Ectodermal cell (in vitro differentiated cells): ENCODE data around the gene PLCH2.

Experiments used
- H3K27ac ChIP-seq: 2 replicates; pipeline ENCODE4 v1.7.0; 2013; ENCODE audit warnings: mild to moderate bottlenecking, low read depth, low read length; ENCODE audit not compliant: insufficient read depth, poor library complexity, severe bottlenecking
- H3K27me3 ChIP-seq: 2 replicates; pipeline ENCODE4 v1.7.0; 2013; ENCODE audit warnings: mild to moderate bottlenecking, low read length; ENCODE audit not compliant: insufficient read depth, control insufficient read depth, poor library complexity, severe bottlenecking
- H3K36me3 ChIP-seq: one replicate; pipeline ENCODE4 v1.7.0; 2013; ENCODE audit warnings: low read length; ENCODE audit not compliant: control insufficient read depth, insufficient read depth
- H3K4me1 ChIP-seq: one replicate; pipeline ENCODE4 v1.7.0; 2013; ENCODE audit warnings: low read length; ENCODE audit not compliant: control insufficient read depth, insufficient read depth
- H3K4me3 ChIP-seq: 2 replicates; pipeline ENCODE4 v1.7.0; 2013; ENCODE audit warnings: low read depth, low read length, control low read depth; ENCODE audit not compliant: insufficient read depth
- H3K9me3 ChIP-seq: 2 replicates; pipeline ENCODE4 v1.7.0; 2013; ENCODE audit warnings: mild to moderate bottlenecking, low read length, moderate library complexity; ENCODE audit not compliant: control insufficient read depth
- WGBS, 2 experiments: methylation state at CpG; one replicate each; pipeline ENCODE4 v1.1.7; 2013; ENCODE audit warnings: missing lambda C conversion rate in 2 of 2; 5-methylcytosine and 5-hydroxymethylcytosine counted together

The PLCH2 gene

GRCh38 chr1:2469103-2469940 lies 6.8 kb upstream of the PLCH2 start:
- 82 to 84% methylated on average over 25 of the region's 25 CpGs for WGBS, 2 experiments
- no peak overlapping the region for H3K4me3 ChIP-seq
- no peaks in the 10 kb centered on the region for H3K9me3 ChIP-seq
- no peaks in the 10 kb centered on the region for H3K36me3 ChIP-seq
- peaks cover 4% of the 10 kb centered on the region for H3K27me3 ChIP-seq
- no peak overlapping the region for H3K27ac ChIP-seq
- peaks cover 35% of the 10 kb centered on the region for H3K4me1 ChIP-seq

DNA sequence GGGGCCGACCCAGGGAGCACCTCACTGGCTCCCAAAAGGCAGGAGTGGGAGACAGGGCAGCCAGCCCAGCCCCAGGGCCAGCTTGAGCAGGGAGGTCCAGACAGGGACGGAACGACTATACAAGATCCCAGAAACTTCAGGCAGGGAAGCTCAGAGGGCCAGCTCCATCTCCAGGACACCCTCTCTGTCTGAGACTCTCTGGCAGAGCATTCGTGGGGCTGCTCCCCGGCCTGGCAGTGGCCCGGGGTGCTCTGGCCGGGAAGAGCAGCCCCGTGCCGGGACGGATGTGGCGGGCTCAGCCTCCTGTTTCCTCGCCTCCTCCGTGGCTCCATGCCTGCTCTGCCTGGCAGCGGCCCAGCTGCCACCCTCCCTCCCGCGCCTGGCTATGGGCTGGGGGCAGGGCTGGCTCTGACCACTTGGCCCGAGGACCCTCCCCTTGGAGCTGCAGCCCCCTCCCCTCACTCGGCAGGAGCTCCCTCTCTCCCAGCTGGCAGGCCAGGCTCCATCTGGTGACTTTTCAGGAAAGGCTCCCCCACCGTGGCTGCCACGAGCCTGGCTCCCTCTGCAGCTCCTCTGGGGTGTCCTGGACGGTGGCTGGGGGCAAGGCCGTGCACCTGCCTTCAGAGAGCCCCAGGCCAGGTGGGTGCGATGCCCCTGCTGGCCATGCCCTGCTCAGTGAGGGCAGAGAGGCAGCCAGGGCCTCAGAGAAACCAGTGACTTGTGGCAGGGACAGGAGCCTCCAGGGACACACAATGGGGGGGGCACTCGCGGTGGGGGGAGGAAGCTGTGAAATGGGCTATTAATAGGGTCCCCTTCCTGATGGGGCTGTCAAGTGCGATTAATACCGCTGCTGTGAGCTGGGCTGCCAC lies 5.6 kb upstream of the PLCH2 start:
- Histone ChIP-seq H3K4me3 (no peak overlapping the region), H3K27ac (no peak overlapping the region), H3K36me3 (no peaks in the 10 kb centered on the region), H3K4me1 (peaks cover 47% of the 10 kb centered on the region), H3K9me3 (no peaks in the 10 kb centered on the region), H3K27me3 (peaks cover 4% of the 10 kb centered on the region)
- WGBS, 2 experiments = 77 to 79% methylated on average over 27 of the region's 27 CpGs

GRCh38 chr1:2471159-2471471 lies 5.0 kb upstream of the PLCH2 start:
- WGBS, 2 experiments = 90 to 91% methylated on average over 7 of the region's 7 CpGs
- no peak overlapping the region for H3K27ac ChIP-seq
- H3K4me3 ChIP-seq = no peak overlapping the region
- no peaks in the 10 kb centered on the region for H3K9me3 ChIP-seq
- H3K4me1 ChIP-seq = peaks cover 47% of the 10 kb centered on the region
- H3K27me3 ChIP-seq = peaks cover 4% of the 10 kb centered on the region
- H3K36me3 ChIP-seq = no peaks in the 10 kb centered on the region

GRCh38 chr1:2471587-2472001 lies 4.5 kb upstream of the PLCH2 start:
- H3K4me3 ChIP-seq = no peak overlapping the region
- no peaks in the 10 kb centered on the region for H3K9me3 ChIP-seq
- H3K4me1 ChIP-seq = peaks cover 47% of the 10 kb centered on the region
- 89 to 90% methylated on average over 15 of the region's 15 CpGs for WGBS, 2 experiments
- no peaks in the 10 kb centered on the region for H3K36me3 ChIP-seq
- H3K27me3 ChIP-seq = peaks cover 4% of the 10 kb centered on the region
- no peak overlapping the region for H3K27ac ChIP-seq

DNA sequence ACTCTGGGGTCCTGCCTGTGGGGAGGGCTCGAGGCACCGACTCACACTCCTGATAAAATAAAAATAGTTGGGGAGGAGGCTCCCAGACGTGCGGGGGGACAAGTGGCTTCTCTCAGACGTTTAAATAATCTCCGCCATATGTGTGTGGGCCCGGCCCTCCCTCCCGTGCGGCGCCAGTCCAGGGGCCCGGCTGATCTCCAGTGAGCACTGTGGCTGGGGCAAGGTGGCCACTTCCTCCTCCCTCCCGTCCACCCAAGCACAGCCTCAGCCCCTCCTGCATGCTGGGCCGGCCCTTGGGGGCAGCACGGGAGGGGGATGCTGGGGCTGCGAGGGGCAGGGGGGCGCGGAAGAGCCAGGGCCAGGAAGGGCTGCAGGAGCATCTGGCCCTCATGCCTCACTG lies 4.0 kb upstream of the PLCH2 start:
- Histone ChIP-seq H3K4me1 (peaks cover 47% of the 10 kb centered on the region), H3K27me3 (peaks cover 4% of the 10 kb centered on the region), H3K4me3 (no peak overlapping the region), H3K27ac (no peak overlapping the region), H3K36me3 (no peaks in the 10 kb centered on the region), H3K9me3 (no peaks in the 10 kb centered on the region)
- 87 to 89% methylated on average over 17 of the region's 17 CpGs for WGBS, 2 experiments

DNA sequence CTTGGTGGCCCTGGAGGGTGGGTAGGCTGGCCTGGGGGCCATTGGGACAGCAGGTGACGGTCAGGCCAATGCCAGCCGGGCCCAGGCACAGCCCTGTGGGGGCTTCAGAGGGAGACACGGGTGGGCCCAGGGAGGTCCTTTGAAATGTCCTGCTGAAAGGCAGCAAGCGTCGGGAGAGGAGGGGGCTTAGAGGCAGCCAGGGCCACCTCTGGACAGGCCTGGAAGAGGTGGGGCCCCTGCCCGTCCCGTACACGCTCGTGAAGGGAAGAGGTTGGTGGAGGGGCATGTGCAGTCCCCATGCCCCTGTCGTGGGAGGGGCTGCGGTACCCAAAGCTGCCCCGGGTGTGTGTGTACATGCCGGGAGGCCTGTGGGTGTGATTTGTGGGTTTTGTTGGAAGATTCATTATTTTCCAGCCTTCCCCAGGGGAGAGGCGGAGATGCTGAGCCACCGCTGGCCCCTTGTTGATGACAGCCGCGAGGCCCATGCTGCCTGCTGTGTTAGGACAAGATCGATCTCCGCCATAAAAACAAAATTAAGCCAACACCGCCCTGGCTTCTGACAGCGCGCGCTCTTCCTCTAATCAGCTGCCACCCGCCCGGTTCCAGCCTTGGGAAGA lies 3.4 kb upstream of the PLCH2 start:
- Histone ChIP-seq H3K4me3 (no peak overlapping the region), H3K4me1 (peaks cover 53% of the 10 kb centered on the region), H3K36me3 (no peaks in the 10 kb centered on the region), H3K27ac (no peak overlapping the region), H3K9me3 (no peaks in the 10 kb centered on the region), H3K27me3 (peaks cover under 1% of the 10 kb centered on the region)
- WGBS, 2 experiments = 90 to 92% methylated on average over 25 of the region's 25 CpGs

GRCh38 chr1:2473198-2473597 lies 2.9 kb upstream of the PLCH2 start:
- H3K9me3 ChIP-seq = no peaks in the 10 kb centered on the region
- H3K4me3 ChIP-seq = no peak overlapping the region
- no peak overlapping the region for H3K27ac ChIP-seq
- 95% methylated on average over 13 of the region's 13 CpGs for WGBS, 2 experiments
- no peaks in the 10 kb centered on the region for H3K36me3 ChIP-seq
- H3K4me1 ChIP-seq = peaks cover 58% of the 10 kb centered on the region
- H3K27me3 ChIP-seq = no peaks in the 10 kb centered on the region

GRCh38 chr1:2474104-2474844 lies 1.8 kb upstream of the PLCH2 start:
- Histone ChIP-seq H3K9me3 (no peaks in the 10 kb centered on the region), H3K36me3 (no peaks in the 10 kb centered on the region), H3K27me3 (no peaks in the 10 kb centered on the region), H3K4me3 (no peak overlapping the region), H3K27ac (no peak overlapping the region), H3K4me1 (peaks cover 59% of the 10 kb centered on the region)
- 44 to 46% methylated on average over 17 of the region's 17 CpGs for WGBS, 2 experiments

GRCh38 chr1:2474933-2475371 lies 1.1 kb upstream of the PLCH2 start:
- H3K4me3 ChIP-seq = no peak overlapping the region
- no peaks in the 10 kb centered on the region for H3K36me3 ChIP-seq
- H3K9me3 ChIP-seq = no peaks in the 10 kb centered on the region
- H3K27ac ChIP-seq = no peak overlapping the region
- WGBS, 2 experiments = 81 to 87% methylated on average over 13 of the region's 13 CpGs
- H3K27me3 ChIP-seq = no peaks in the 10 kb centered on the region
- peaks cover 59% of the 10 kb centered on the region for H3K4me1 ChIP-seq
